GM21360 (cell line): ENCODE results near the gene SAMHD1.
"Not testable (repeated sequence)": the region's sequence is repeated elsewhere in the genome, so short reads cannot be mapped to it uniquely, and the experiment has no call there.

Experiments
- ATAC-seq: cut with Tn5 transposase; IDR thresholded peaks from one replicate; pipeline ENCODE4 v1.9.1; 2021; ENCODE audit warnings: mild to moderate bottlenecking, moderate library complexity; ENCODE audit not compliant: unreplicated experiment

The SAMHD1 gene

GRCh38 chr20:36856691-36857635, 94.5 kb downstream of the SAMHD1 start:
- no peak for ATAC-seq

GRCh38 chr20:36856195-36856594, 95.3 kb downstream of the SAMHD1 start:
- no peak for ATAC-seq

DNA sequence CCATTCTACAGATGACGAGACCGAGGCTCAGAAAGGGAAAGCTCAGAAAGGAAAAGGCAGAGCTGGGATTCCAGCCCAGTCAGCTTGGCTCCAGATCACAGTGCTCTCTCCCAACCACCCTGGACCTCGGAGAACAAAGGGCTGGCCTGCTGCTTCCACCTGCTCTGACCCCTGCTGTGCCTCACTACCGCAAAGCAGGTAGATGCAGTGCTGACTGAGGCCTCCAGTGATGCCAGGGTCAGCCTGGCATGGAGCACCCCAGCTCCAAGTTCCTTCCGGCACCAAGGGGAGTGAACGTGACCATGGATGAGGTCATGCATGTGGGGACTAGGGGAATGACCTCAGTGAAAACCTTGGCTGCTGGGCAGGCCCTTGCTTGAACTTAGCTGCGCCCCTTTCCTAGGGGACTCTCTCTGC, 96.3 kb downstream of the SAMHD1 start:
- ATAC-seq: no peak

DNA sequence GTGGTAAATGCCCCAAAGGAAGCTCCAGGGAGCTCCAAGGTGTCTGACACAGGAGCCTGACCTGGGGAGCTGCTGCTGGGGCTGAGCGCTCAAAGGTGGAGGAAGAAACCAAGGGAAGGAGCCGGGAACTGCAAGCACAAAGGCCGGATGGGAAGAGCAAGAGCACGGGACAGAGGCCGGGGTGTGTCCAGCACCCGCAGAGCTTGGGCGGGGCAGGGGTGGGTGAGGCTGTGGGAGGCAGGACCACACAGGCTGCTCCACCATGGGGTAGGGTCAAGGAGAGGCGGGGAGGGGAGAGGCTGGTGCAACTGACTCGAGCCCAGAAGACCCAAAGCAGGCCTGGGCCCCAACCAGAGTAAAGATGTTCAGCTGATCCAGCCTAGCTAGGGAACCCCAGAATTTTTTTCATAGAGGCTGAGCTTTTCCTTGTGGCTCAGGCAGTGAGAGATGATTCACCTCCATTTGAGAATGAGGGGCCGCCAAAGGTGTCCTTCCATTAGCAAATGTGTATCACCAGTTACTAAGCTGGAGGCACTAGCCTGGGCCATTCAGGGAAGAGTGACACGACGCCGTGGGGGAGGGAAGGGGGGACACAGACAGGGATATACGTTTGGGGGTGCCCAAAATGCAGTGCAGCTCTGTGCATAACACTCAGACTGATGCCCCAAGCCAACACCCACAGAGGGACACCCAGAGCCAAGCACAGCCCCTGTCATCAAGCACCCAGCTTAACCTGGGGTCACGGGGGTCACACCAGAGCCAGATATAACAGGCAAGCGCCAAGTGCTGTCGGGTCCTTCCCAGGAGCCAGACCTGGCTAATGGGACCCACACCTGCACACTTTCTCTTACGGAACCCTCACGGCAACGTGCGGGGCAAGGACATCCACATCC, 96.9 kb downstream of the SAMHD1 start:
- no peak for ATAC-seq

DNA sequence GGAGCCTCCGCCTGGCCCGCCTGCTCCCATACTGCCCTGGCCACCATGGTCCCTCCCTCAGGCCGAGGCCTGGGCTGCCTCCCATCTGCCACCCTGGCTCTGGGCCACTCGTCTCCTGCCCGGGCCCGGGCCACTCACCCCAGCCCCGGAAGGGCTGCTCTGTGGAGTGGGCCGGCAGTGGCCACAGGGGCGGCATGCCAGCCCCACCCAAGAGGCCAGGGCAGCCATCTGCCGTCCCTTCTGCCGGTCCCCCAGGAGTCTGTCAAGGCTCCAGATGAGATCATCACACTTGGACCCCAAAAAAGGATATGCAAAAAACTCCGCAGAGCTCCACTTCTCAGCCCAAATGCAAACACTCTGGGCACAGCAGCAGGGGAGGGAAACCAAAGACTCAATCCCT, 99.3 kb downstream of the SAMHD1 start:
- no peak for ATAC-seq

DNA sequence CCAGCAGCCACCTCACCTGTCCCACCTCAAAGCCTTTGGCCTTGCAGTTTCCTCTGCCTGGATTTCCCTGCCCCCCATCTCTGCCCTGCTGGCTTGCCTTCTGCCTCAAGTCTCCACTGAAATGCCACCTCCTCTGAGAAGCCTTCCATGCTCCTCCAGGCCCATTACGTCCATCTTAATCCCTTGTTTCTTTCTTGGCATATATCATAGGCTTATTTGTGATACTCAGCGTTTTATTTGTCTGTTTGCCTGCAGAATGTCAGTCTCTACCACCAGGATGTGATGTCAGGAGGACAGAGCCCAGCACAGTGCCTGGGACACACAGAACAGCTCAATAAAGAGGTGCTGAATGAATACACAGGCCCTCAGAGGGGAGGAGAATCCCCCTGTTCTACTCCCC, 100.0 kb downstream of the SAMHD1 start:
- ATAC-seq: no peak

DNA sequence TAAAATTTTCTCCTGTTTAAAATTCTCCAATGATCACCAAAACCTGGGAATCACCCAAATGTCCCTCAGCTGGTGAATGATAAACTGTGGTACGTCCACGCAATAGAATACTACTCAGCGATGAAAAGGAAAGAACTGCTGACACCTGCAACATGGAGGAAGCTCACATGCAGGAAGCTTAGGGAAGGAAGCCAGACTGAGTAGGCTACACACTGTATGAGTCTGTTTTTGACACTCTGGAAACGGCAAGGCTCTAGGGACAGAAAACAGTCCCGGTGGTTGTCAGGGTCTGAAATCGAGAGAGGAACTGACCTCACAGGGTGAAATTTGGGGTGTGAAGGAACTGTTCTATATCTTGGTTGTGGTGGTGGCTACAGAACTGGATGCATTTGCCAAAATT, 100.7 kb downstream of the SAMHD1 start:
- no peak for ATAC-seq

DNA sequence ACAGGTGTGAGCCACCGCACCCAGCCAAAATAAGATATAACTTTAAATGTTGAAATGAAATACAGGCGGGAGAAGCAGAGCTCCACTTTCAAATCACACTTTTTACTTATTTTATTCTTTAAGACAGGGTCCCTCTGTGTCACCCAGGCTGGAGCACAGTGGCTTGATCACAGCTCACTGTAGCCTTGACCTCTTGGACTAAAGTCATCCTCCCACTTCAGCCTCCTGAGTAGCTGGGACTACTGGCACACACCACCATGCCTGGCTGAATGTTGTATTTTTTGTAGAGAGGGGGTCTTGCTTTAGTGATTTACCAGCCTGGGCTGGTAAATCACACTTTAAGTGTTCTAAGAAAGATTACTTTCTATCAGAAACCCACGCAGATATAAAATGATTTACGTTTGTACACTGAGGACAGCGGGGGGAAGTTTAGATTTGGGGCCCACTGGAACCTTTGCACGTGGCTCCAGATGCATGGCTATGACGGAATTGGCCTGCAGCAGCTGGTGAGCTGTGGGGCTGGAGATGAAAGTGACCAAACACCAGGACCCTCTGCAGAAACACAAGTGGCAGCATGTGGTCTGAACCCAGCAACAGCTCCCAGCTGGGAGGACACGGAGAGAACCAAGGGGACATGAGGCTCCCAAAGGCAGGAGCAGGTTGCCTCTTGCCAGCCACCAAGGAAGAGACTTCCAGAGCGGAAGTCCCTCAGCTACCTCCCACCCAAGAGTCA, 102.0 kb downstream of the SAMHD1 start:
- ATAC-seq: no peak

DNA sequence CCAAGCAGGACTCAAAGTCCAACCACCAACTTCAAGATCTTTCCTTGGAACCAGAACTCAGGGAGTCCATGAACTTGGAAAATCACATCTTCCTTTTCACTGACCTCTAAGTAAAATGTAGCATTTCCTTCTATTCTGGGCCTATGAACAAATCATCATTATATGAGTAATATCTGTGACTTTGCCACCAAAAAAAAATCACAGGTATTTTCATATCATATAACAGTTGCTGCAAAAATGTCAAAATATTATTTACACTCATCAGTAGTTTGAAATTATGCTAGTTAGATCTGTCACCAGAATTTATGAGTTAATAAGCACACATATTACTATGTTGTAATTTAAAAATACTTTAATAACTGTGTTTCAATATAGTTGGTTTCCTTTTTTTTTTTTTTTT, 102.8 kb downstream of the SAMHD1 start:
- no peak for ATAC-seq

DNA sequence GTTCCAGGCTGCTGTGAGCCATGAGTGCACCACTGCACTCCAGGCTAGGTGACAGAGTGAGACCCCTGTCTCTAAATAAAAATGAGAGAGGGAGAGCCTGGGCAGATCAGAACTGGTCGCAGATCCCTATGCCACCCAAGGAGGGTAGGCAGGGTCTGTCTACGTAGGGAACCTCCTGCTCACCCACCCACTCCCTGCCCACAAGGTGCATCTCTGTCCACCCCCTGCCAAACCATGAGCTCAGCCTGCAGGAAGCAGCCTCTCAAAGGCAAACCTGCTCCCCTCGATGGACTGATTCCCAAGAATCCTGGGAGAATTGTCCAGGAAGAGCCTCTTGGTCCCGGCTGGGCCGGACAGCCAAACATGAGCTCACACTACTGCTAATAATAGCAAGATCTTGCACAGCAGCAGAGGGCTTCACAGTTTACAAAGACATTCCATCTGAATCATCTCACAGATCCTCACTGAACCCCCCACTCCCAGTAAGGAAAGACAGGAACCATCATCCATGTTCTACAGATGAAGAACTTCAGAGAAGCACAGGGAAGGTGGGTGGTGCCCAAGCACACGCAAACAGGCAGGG, 103.3 kb downstream of the SAMHD1 start:
- ATAC-seq: no peak

DNA sequence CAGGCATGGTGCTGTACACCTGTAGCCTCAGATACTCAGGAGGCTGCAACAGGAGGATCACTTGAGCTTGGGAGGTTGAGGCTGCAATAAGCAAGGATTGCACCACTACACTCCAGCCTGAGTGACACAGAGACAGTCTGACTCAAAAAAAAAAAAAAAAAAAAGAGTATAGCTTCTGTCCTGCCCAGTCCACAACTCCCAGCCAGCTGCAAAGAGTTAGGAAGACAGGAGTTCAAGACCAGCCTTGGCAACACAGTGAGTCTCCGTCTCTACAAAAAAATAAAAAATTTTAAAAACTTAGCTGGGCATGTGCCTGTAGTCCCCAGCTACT, 103.8 kb downstream of the SAMHD1 start:
- ATAC-seq: no peak

- ATAC-seq: no peak
Observed at GRCh38 chr20:36847009-36847709, 104.3 kb downstream of the SAMHD1 start.

- no peak for ATAC-seq
Observed at GRCh38 chr20:36845288-36845971, 106.1 kb downstream of the SAMHD1 start.

DNA sequence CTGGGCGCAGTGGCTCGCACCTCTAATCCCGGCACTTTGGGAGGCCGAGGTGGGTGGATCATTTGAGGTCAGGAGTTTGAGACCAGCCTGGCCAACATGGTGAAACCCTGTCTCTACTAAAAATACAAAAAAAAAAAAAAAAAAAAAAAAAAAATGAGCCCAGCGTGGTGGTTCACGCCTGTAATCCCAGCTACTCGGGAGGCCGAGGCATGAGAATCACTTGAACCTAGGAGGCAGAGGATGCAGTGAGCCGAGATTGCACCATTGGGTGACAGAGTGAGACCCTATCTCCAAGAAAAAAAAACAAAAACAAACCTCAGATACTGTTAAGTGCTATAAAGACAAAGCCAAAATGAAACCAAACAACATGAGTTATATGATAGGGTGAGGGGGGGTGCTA, 110.5 kb downstream of the SAMHD1 start:
- ATAC-seq: not testable (repeated sequence)
